ENCODE data around the gene WNT6.

The WNT6 gene

DNA sequence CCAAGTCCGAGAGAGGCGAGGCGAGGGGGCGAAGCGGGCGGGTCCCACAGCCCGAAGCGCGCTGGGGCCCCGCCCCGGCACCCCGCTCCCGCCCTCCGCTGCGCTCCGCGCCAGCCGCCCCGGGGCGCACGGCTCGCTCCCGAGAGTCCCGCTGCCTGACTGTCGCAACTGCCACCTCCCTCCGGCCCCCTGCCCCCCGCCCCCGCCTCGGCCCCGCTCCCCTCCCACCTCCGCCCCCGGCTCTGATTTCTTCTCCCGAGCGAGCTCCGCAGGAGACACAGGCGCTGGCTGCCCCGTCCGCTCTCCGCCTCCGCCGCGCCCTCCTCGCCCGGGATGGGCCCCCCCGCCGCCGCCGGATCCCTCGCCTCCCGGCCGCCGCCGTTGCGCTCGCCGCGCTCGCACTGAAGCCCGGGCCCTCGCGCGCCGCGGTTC lies at the start of gene WNT6:
Gene WNT6, plus strand, starts transcription at position 250 of the 432 bp plus-strand sequence. CDS start 233 bp downstream, outside the sequence.
- Histone ChIP-seq H3K79me2 (ENCODE audit: insufficient read depth, low read length) (no peaks in the 10 kb centered on the region), H3K36me3 (ENCODE audit: low read length) (no peaks in the 10 kb centered on the region), H3K4me2 (ENCODE audit: low read depth, low read length, poor library complexity, severe bottlenecking) (no peak within 1 kb of the TSS), H3K9me2 (replicated peaks; ENCODE audit: insufficient read depth, low read length) (no peaks in the 10 kb centered on the region), H3K9me3 (ENCODE audit: insufficient read depth, low read length) (no peaks in the 10 kb centered on the region), H4K20me1 (ENCODE audit: low read depth, low read length) (no peaks in the 10 kb centered on the region), H3K27ac (ENCODE audit: low read depth, low read length) (no peak within 1 kb of the TSS), H3K9ac (ENCODE audit: low read length) (no peak within 1 kb of the TSS), H3K27me3 (ENCODE audit: low read length) (no peaks in the 10 kb centered on the region), H2AFZ (ENCODE audit: low read depth, low read length, severe bottlenecking) (no peak within 1 kb of the TSS), H3K4me3 (ENCODE audit: insufficient read depth, low read length, poor library complexity, severe bottlenecking) (no peak within 1 kb of the TSS), H3F3A (ENCODE audit: insufficient read depth) (no peaks in the 10 kb centered on the region)
- TF ChIP-seq CTCF (IDR thresholded peaks at IDR 0.05; ENCODE audit: insufficient read depth, low read length, poor library complexity, severe bottlenecking), result no peak
- no peak for TF ChIP-seq EZH2phosphoT487 (conservative IDR thresholded peaks at IDR 0.05; ENCODE audit: low read length)

- 0 out of 2 replicates have a peak, but pooled peaks cover 1% of the 10 kb centered on the region for H3K9me3 ChIP-seq (ENCODE audit: insufficient read depth, low read length)
- no peaks in the 10 kb centered on the region for H3K27me3 ChIP-seq (ENCODE audit: low read length)
Measured at GRCh38 chr2:218810256-218810655, 49.3 kb upstream of the WNT6 start.

GRCh38 chr2:218811382-218811781 lies 48.2 kb upstream of the WNT6 start:
- Histone ChIP-seq H3K27me3 (ENCODE audit: low read length) (no peaks in the 10 kb centered on the region), H3K9me2 (replicated peaks; ENCODE audit: insufficient read depth, low read length) (no peaks in the 10 kb centered on the region), H3K79me2 (ENCODE audit: insufficient read depth, low read length) (no peaks in the 10 kb centered on the region), H3K4me3 (ENCODE audit: insufficient read depth, low read length, poor library complexity, severe bottlenecking) (no peak overlapping the region), H2AFZ (ENCODE audit: low read depth, low read length, severe bottlenecking) (no peak overlapping the region), H3K4me2 (ENCODE audit: low read depth, low read length, poor library complexity, severe bottlenecking) (no peak overlapping the region), H3K36me3 (ENCODE audit: low read length) (no peaks in the 10 kb centered on the region), H3K27ac (ENCODE audit: low read depth, low read length) (no peak overlapping the region), H3K9ac (ENCODE audit: low read length) (no peak overlapping the region), H3K9me3 (ENCODE audit: insufficient read depth, low read length) (no peaks in the 10 kb centered on the region), H4K20me1 (ENCODE audit: low read depth, low read length) (no peaks in the 10 kb centered on the region), H3F3A (ENCODE audit: insufficient read depth) (no peaks in the 10 kb centered on the region)
- no peak for TF ChIP-seq CTCF (IDR thresholded peaks at IDR 0.05; ENCODE audit: insufficient read depth, low read length, poor library complexity, severe bottlenecking)
- TF ChIP-seq EZH2phosphoT487 (conservative IDR thresholded peaks at IDR 0.05; ENCODE audit: low read length), result no peak

More at GRCh38 chr2:218810256-218810655, 49.3 kb upstream of the WNT6 start:
- Histone ChIP-seq H3K4me2 (ENCODE audit: low read depth, low read length, poor library complexity, severe bottlenecking) (no peak overlapping the region), H3K4me3 (ENCODE audit: insufficient read depth, low read length, poor library complexity, severe bottlenecking) (no peak overlapping the region), H2AFZ (ENCODE audit: low read depth, low read length, severe bottlenecking) (no peak overlapping the region), H3K27ac (ENCODE audit: low read depth, low read length) (no peak overlapping the region), H3F3A (ENCODE audit: insufficient read depth) (no peaks in the 10 kb centered on the region), H3K36me3 (ENCODE audit: low read length) (no peaks in the 10 kb centered on the region), H4K20me1 (ENCODE audit: low read depth, low read length) (no peaks in the 10 kb centered on the region), H3K9me2 (replicated peaks; ENCODE audit: insufficient read depth, low read length) (no peaks in the 10 kb centered on the region), H3K9ac (ENCODE audit: low read length) (no peak overlapping the region), H3K79me2 (ENCODE audit: insufficient read depth, low read length) (no peaks in the 10 kb centered on the region)
- no peak for TF ChIP-seq EZH2phosphoT487 (conservative IDR thresholded peaks at IDR 0.05; ENCODE audit: low read length)
- no peak for TF ChIP-seq CTCF (IDR thresholded peaks at IDR 0.05; ENCODE audit: insufficient read depth, low read length, poor library complexity, severe bottlenecking)
